ENCODE data around the gene RMND5B. TPM values are rescaled to one million over a fixed set of nuclear protein-coding genes. Genes with fewer than 3 reads are reported as not detected.

RMND5B gene
- total and polyA plus RNA-seq, 10 of the 15 experiments (the other 5 are each of a cell fraction or from before 2014, with no cell fraction given): 1.6 to 50.7 (median 30.9) TPM

DNA sequence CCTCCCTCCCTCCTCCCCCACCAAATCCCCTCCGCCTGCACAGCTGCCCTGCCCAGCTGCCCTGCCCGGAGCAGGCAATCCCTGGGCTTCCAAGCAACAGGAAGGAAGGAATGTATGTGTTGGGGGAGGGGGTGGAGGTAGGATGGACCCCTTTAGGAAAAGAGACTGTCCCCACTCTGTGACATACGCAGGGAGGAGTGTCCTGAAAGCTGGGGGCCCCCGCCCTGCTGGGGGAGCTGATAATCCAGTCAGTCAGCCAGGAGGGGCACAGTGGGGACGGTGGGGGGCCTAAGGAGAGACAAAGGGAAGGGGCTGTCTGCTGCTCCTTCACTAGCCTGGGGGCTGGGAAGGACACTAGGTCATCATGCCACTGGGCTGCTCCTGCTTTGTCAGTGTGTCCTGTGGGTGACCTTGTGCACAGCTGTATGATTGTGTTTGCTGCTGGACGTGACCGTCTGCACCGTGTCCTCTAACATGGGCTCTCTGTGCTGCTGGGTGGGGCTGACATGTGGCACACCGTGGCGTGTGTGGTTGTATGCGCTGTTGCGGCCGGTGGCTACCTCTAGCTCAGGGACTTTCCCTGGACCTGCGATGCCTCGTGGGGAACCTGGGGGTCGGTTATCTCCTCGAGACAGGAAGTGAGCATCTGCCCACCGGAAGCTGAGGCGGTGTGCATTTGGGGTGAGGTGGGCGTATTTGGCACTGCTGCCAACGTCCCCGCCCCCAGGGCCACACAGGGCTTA lies 14.5 kb upstream of the RMND5B start:
- FAIRE-seq (peak; percentile 57), DNase-seq (ENCODE audit: low read depth, low spot score) (peak; percentile 87), ATAC-seq (peak; percentile 54)
- H3K9me3 ChIP-seq (replicated peaks; ENCODE audit: control insufficient read depth, insufficient read depth, low read length): no peaks in the 10 kb centered on the region
- CTCF ChIA-PET: interaction anchor here (0.6 to 3.0 kb wide), 5 partner anchors 13 to 40 kb away, joined by 3 to 14 read pairs (median 5); partner anchors contain the start of gene NHP2
- RAD21 ChIA-PET (ENCODE audit: unreplicated experiment): interaction anchor here (0.6 to 1.1 kb wide), 2 partner anchors 37 to 38 kb away, joined by 3 to 4 read pairs; partner anchors contain the start of gene NHP2
- intact Hi-C loops (cut with micrococcal nuclease; ENCODE audit: unreplicated experiment): loop anchor here (10.0 kb wide), 1 partner anchor 1582 kb away; the partner anchor contains the start of gene RNF44
- SMC1A ChIA-PET (ENCODE audit: uncharacterized antibody, unreplicated experiment): interaction anchor here (1.3 kb wide), 1 partner anchor 10 kb away, joined by 7 read pairs; no protein-coding TSS in a partner anchor
- H3K4me2 ChIP-seq (ENCODE audit: control insufficient read depth, insufficient read depth): peak overlapping the region; percentile 84
- no TSS peak for BruUV-seq (replicated peaks)
- peaks cover 41% of the 10 kb centered on the region for H3K4me1 ChIP-seq (ENCODE audit: control insufficient read depth, insufficient read depth, low read length)
- in situ Hi-C loops (cut with MboI): loop anchor here (10.0 kb wide), 1 partner anchor 1438 kb away; the partner anchor contains the start of gene RUFY1
- peaks cover 0 to 6% of the 10 kb centered on the region in 2 experiments; a peak in 1 of 4 replicates for H3K36me3 ChIP-seq (ENCODE audit: control insufficient read depth in 2 of 2, insufficient read depth in 2 of 2, low read length in 1 of 2)
- H3K4me3 ChIP-seq: peak overlapping the region; percentile 88
- H2AFZ ChIP-seq (ENCODE audit: control insufficient read depth, low read depth, low read length): peak overlapping the region; percentile 40
- H4K20me1 ChIP-seq (ENCODE audit: control insufficient read depth, insufficient read depth): no peaks in the 10 kb centered on the region
- peaks cover 56% of the 10 kb centered on the region for H3K79me2 ChIP-seq (ENCODE audit: control insufficient read depth, insufficient read depth, low read length)
- POLR2A ChIA-PET: interaction anchor here (0.6 to 1.9 kb wide), 10 partner anchors 10 to 690 kb away, joined by 3 to 7 read pairs (median 4); partner anchors contain the start of genes GRK6, HNRNPAB, NHP2 and RMND5B
- 5% methylated on average over 22 of the region's 22 CpGs for WGBS (ENCODE audit: insufficient coverage, insufficient replicate concordance, low lambda C conversion rate, missing lambda C conversion rate)
- no peaks in the 10 kb centered on the region for H3K27me3 ChIP-seq (replicated peaks in 1 of 2; ENCODE audit: control insufficient read depth in 2 of 2, insufficient read depth in 2 of 2, low read length in 1 of 2)
- peak overlapping the region; percentile 70 for H3K9ac ChIP-seq (ENCODE audit: control insufficient read depth, insufficient read depth, low read length)
- H3K27ac ChIP-seq (ENCODE audit: control insufficient read depth, insufficient read depth): peak overlapping the region; percentile 72
- no peak for TF ChIP-seq MTA3 (IDR thresholded peaks at IDR 0.05; ENCODE audit: borderline replicate concordance, low read length)
- TF ChIP-seq FOXK2 (IDR thresholded peaks at IDR 0.05): no peak
- peak in 1 of 2 experiments; percentile 23; a peak in 2 of 4 replicates for TF ChIP-seq IKZF2 (IDR thresholded peaks at IDR 0.05)
- no peak for TF ChIP-seq JUND (IDR thresholded peaks at IDR 0.05; ENCODE audit: low read depth, low read length)
- no peak for TF ChIP-seq PBX3 (IDR thresholded peaks at IDR 0.05; ENCODE audit: insufficient replicate concordance, low read depth, low read length)
- TF ChIP-seq CREB1 (IDR thresholded peaks at IDR 0.05; ENCODE audit: low read depth): no peak
- TF ChIP-seq PAX8 (IDR thresholded peaks at IDR 0.05): no peak
- peak; percentile 63; the same call in 1 of the 2 replicates for TF ChIP-seq TCF3 (IDR thresholded peaks at IDR 0.05; ENCODE audit: borderline replicate concordance, insufficient read depth, low read depth, low read length)
- peak; percentile 79; the same call in 1 of the 2 replicates for TF ChIP-seq CBFB (IDR thresholded peaks at IDR 0.05; ENCODE audit: low read depth)
- TF ChIP-seq SMAD5 (IDR thresholded peaks at IDR 0.05; ENCODE audit: low read depth): no peak
- peak; percentile 66 for TF ChIP-seq MTA2 (IDR thresholded peaks at IDR 0.05; ENCODE audit: low read depth)
- 0 out of 2 replicates have a peak, but pooled peaks have one; percentile 37 for TF ChIP-seq IRF4 (IDR thresholded peaks at IDR 0.05; ENCODE audit: low read depth, low read length)
- no peak for TF ChIP-seq ATF2 (IDR thresholded peaks at IDR 0.05; ENCODE audit: low read length)
- TF ChIP-seq RB1 (IDR thresholded peaks at IDR 0.05; ENCODE audit: borderline replicate concordance): no peak
- TF ChIP-seq, protein P1, sequence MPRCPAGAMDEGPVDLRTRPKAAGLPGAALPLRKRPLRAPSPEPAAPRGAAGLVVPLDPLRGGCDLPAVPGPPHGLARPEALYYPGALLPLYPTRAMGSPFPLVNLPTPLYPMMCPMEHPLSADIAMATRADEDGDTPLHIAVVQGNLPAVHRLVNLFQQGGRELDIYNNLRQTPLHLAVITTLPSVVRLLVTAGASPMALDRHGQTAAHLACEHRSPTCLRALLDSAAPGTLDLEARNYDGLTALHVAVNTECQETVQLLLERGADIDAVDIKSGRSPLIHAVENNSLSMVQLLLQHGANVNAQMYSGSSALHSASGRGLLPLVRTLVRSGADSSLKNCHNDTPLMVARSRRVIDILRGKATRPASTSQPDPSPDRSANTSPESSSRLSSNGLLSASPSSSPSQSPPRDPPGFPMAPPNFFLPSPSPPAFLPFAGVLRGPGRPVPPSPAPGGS (IDR thresholded peaks at IDR 0.05; ENCODE audit: borderline replicate concordance, insufficient read depth, low read depth, low read length, poor library complexity, severe bottlenecking): peak; percentile 82
- TF ChIP-seq ZBED1 (IDR thresholded peaks at IDR 0.05; ENCODE audit: borderline replicate concordance): 0 out of 2 replicates have a peak, but pooled peaks have one; percentile 67
- TF ChIP-seq CHD1 (IDR thresholded peaks at IDR 0.05; ENCODE audit: low read depth, low read length): 0 out of 2 replicates have a peak, but pooled peaks have one; percentile 32
- no peak for TF ChIP-seq JUNB (IDR thresholded peaks at IDR 0.05)

Measured in GM12878 (cell line).